ENCODE results near the gene HMGCLL1. TPM values are rescaled to one million over a fixed set of nuclear protein-coding genes. Genes with fewer than 3 reads are reported as not detected.

Gene HMGCLL1
- total and polyA plus RNA-seq, 2 donors (not counting 3 experiments of a cell fraction or from before 2014, with no cell fraction given), result not detected

DNA sequence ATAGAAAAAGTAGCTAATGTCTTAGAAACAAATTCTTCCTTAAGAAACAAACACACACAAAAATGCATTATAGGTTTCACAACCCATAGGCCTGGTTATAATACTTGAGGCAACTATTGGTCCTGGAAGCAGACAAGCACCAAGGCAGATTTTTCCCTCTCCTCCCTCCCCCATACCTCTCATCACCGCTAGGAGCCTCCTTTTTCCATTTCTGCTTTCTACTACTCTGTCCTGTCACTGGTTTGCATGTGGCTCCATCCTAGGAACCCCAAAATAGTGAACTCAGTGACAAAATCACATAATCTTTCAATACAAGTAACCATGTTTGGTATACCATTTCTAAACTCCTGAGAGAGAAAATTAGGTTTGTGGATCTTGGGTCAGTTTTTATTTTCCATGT lies 66.1 kb downstream of the HMGCLL1 start:
- POLR2A ChIA-PET, result no interaction called here
- no peak overlapping the region for H3K4me3 ChIP-seq (replicated peaks in 1 of 3; ENCODE audit: insufficient read depth in 1 of 3, low read depth in 1 of 3, low read length in 3 of 3)
- CTCF ChIA-PET, result interaction anchor here (1.5 kb wide), 1 partner anchor 13 kb away, joined by 5 read pairs; no protein-coding TSS in a partner anchor
- H3K9me3 ChIP-seq (replicated peaks; ENCODE audit: control insufficient read depth, insufficient read depth, low read length), result no peaks in the 10 kb centered on the region
- no TSS peak for BruUV-seq (replicated peaks)
- H2AFZ ChIP-seq (ENCODE audit: low read depth, low read length), result no peak overlapping the region
- intact Hi-C loops (cut with micrococcal nuclease), result no loop called here
- H3K79me2 ChIP-seq (ENCODE audit: control insufficient read depth, insufficient read depth, low read length), result no peaks in the 10 kb centered on the region
- TF ChIP-seq MYC (IDR thresholded peaks at IDR 0.05; ENCODE audit: low read depth, low read length) (no peak), POLR2A (IDR thresholded peaks at IDR 0.05; ENCODE audit: low read depth, low read length) (no peak), POLR2AphosphoS5 (IDR thresholded peaks at IDR 0.05; ENCODE audit: insufficient read depth, low read depth, low read length) (no peak), FOS (IDR thresholded peaks at IDR 0.05; ENCODE audit: borderline replicate concordance, insufficient read depth, low read length) (no peak), JUN (IDR thresholded peaks at IDR 0.05; ENCODE audit: borderline replicate concordance, insufficient read depth, insufficient read length, low read depth) (no peak), GATA2 (IDR thresholded peaks at IDR 0.05; ENCODE audit: insufficient read depth, insufficient read length, low read depth, low read length) (no peak), EZH2 (IDR thresholded peaks at IDR 0.05; ENCODE audit: borderline replicate concordance, low read depth, low read length, severe bottlenecking) (no peak)
- TF ChIP-seq, protein P1, sequence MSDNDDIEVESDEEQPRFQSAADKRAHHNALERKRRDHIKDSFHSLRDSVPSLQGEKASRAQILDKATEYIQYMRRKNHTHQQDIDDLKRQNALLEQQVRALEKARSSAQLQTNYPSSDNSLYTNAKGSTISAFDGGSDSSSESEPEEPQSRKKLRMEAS (IDR thresholded peaks at IDR 0.05; ENCODE audit: insufficient read depth, insufficient read length), result no peak
- TF ChIP-seq, protein P2, sequence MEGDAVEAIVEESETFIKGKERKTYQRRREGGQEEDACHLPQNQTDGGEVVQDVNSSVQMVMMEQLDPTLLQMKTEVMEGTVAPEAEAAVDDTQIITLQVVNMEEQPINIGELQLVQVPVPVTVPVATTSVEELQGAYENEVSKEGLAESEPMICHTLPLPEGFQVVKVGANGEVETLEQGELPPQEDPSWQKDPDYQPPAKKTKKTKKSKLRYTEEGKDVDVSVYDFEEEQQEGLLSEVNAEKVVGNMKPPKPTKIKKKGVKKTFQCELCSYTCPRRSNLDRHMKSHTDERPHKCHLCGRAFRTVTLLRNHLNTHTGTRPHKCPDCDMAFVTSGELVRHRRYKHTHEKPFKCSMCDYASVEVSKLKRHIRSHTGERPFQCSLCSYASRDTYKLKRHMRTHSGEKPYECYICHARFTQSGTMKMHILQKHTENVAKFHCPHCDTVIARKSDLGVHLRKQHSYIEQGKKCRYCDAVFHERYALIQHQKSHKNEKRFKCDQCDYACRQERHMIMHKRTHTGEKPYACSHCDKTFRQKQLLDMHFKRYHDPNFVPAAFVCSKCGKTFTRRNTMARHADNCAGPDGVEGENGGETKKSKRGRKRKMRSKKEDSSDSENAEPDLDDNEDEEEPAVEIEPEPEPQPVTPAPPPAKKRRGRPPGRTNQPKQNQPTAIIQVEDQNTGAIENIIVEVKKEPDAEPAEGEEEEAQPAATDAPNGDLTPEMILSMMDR (IDR thresholded peaks at IDR 0.05; ENCODE audit: extremely low read depth in 1 of 2, insufficient read depth in 1 of 2, low read depth in 1 of 2, low read length in 2 of 2), result no peak
- H4K20me1 ChIP-seq (replicated peaks; ENCODE audit: control insufficient read depth, extremely low read depth, insufficient read depth, low read length), result no peaks in the 10 kb centered on the region
- H3K4me2 ChIP-seq (ENCODE audit: insufficient read depth, low read length), result no peak overlapping the region
- no peak for DNase-seq (ENCODE audit: low read depth, low spot score)
- H3K9ac ChIP-seq (replicated peaks; ENCODE audit: extremely low read depth, insufficient read depth, low read length), result no peak overlapping the region
- H3K27ac ChIP-seq (ENCODE audit: insufficient read depth, low read depth, low read length), result no peak overlapping the region
- H3K9me1 ChIP-seq (replicated peaks; ENCODE audit: control insufficient read depth, extremely low read depth, insufficient read depth, low read length), result no peaks in the 10 kb centered on the region
- H3K36me3 ChIP-seq (ENCODE audit: control insufficient read depth in 2 of 2, extremely low read depth in 1 of 2, insufficient read depth in 2 of 2, low read length in 2 of 2), result no peaks in the 10 kb centered on the region
- dilution Hi-C loops (cut with MboI; ENCODE audit: extremely low pct_ligation_motif_present, low sequenced_read_pairs), result no loop called here
- no peaks in the 10 kb centered on the region for H3K27me3 ChIP-seq (ENCODE audit: control insufficient read depth in 2 of 2, insufficient read depth in 2 of 2, low read length in 2 of 2)
- no peak for FAIRE-seq
- no peaks in the 10 kb centered on the region for H3K4me1 ChIP-seq (ENCODE audit: control insufficient read depth, extremely low read depth, insufficient read depth, low read length)
